Measurements from ENCODE around the gene EGFL8. TPM values are rescaled to one million over a fixed set of nuclear protein-coding genes. Genes with fewer than 3 reads are reported as not detected.
A peak's percentile ranks its signal among the peaks of the same experiment; 100 is the strongest.

EGFL8 gene
- total and polyA plus RNA-seq, 9 of the 15 experiments (the other 6 are each of a cell fraction or from before 2014, with no cell fraction given): 2.2 to 47.4 (median 14.2) TPM

- TF ChIP-seq HNRNPUL1 (IDR thresholded peaks at IDR 0.05; ENCODE audit: low read length): no peak
- TF ChIP-seq ZNF780A (CRISPR knock-in tag; IDR thresholded peaks at IDR 0.05): no peak
- no peak for TF ChIP-seq TAF9B (IDR thresholded peaks at IDR 0.05; ENCODE audit: partially characterized antibody)
- no peak for TF ChIP-seq ZNF76 (CRISPR knock-in tag; IDR thresholded peaks at IDR 0.05; ENCODE audit: borderline replicate concordance)
- peak; percentile 2; the same call in 1 of the 2 replicates for TF ChIP-seq BHLHE40 (IDR thresholded peaks at IDR 0.05; ENCODE audit: low read length)
- TF ChIP-seq ADNP (tag; IDR thresholded peaks at IDR 0.05): no peak
- TF ChIP-seq CUX1 (CRISPR knock-in tag; IDR thresholded peaks at IDR 0.05): no peak
- no peak for TF ChIP-seq FOXA3 (CRISPR knock-in tag; conservative IDR thresholded peaks at IDR 0.05 in 1 of 2, IDR thresholded peaks at IDR 0.05 in 1 of 2)
- no peak for TF ChIP-seq PTRF (tag; IDR thresholded peaks at IDR 0.05)
- no peak for TF ChIP-seq ZBTB5 (IDR thresholded peaks at IDR 0.05)
- TF ChIP-seq NEUROD1 (IDR thresholded peaks at IDR 0.05; ENCODE audit: borderline replicate concordance, low read depth, low read length, partially characterized antibody): peak; percentile 97
- TF ChIP-seq RNF219 (CRISPR knock-in tag; IDR thresholded peaks at IDR 0.05): no peak
- no peak for TF ChIP-seq SNIP1 (IDR thresholded peaks at IDR 0.05; ENCODE audit: low read depth)
- no peak for TF ChIP-seq NCOA4 (IDR thresholded peaks at IDR 0.05; ENCODE audit: partially characterized antibody)
- TF ChIP-seq JUNB (CRISPR knock-in tag; conservative IDR thresholded peaks at IDR 0.05): no peak
- TF ChIP-seq SETDB1 (IDR thresholded peaks at IDR 0.05; ENCODE audit: low read length): no peak
- TF ChIP-seq FOXM1 (IDR thresholded peaks at IDR 0.05; ENCODE audit: low read depth): 0 out of 2 replicates have a peak, but pooled peaks have one; percentile 12
- no peak for TF ChIP-seq FOXM1 (CRISPR knock-in tag; IDR thresholded peaks at IDR 0.05; ENCODE audit: low read depth)
- TF ChIP-seq HOXB6 (CRISPR knock-in tag; IDR thresholded peaks at IDR 0.05; ENCODE audit: borderline replicate concordance): no peak
- TF ChIP-seq RB1 (IDR thresholded peaks at IDR 0.05; ENCODE audit: low read depth): no peak; the same call in 1 of the 2 replicates
These were observed 13.6 kb downstream of the EGFL8 start, which contains the start of gene RNF5 (continued) for GRCh38 chr6:32177788-32178546.

Measured in K562 (cell line).